ENCODE data around the gene DPRX.

Gene DPRX

GRCh38 chr19:53655042-53655665, 23.4 kb downstream of the DPRX start:
- no peaks in the 10 kb centered on the region for H3K27me3 ChIP-seq (ENCODE audit: insufficient read depth, poor library complexity, severe bottlenecking)
- no peak overlapping the region for H3K27ac ChIP-seq (replicated peaks)
- TF ChIP-seq REST (IDR thresholded peaks at IDR 0.05; ENCODE audit: insufficient replicate concordance, low read depth) = no peak
- TF ChIP-seq CTCF (IDR thresholded peaks at IDR 0.05; ENCODE audit: insufficient read depth, low read length) = no peak
- no peak for TF ChIP-seq POLR2AphosphoS5 (IDR thresholded peaks at IDR 0.05; ENCODE audit: low read depth)
- TF ChIP-seq GABPA (IDR thresholded peaks at IDR 0.05; ENCODE audit: low read depth) = no peak
- TF ChIP-seq SPI1 (IDR thresholded peaks at IDR 0.05; ENCODE audit: borderline replicate concordance, low read depth) = no peak
- no peak overlapping the region for H3K4me3 ChIP-seq (replicated peaks; ENCODE audit: insufficient read depth, low read length)
- DNase-seq (ENCODE audit: low read depth in 1 of 2, low spot score in 1 of 2) = no peak

GRCh38 chr19:53657330-53657729, 25.5 kb downstream of the DPRX start:
- no peak overlapping the region for H3K27ac ChIP-seq (replicated peaks)
- H3K27me3 ChIP-seq (ENCODE audit: insufficient read depth, poor library complexity, severe bottlenecking) = no peaks in the 10 kb centered on the region
- DNase-seq (ENCODE audit: low read depth in 1 of 2, low spot score in 1 of 2) = no peak
- no peak overlapping the region for H3K4me3 ChIP-seq (replicated peaks; ENCODE audit: insufficient read depth, low read length)
- no peak for TF ChIP-seq CTCF (IDR thresholded peaks at IDR 0.05; ENCODE audit: insufficient read depth, low read length)
- TF ChIP-seq POLR2AphosphoS5 (IDR thresholded peaks at IDR 0.05; ENCODE audit: low read depth) = no peak
- TF ChIP-seq REST (IDR thresholded peaks at IDR 0.05; ENCODE audit: insufficient replicate concordance, low read depth) = no peak
- no peak for TF ChIP-seq SPI1 (IDR thresholded peaks at IDR 0.05; ENCODE audit: borderline replicate concordance, low read depth)

GRCh38 chr19:53657778-53658177, 26.0 kb downstream of the DPRX start:
- H3K4me3 ChIP-seq (replicated peaks; ENCODE audit: insufficient read depth, low read length) = no peak overlapping the region
- H3K27me3 ChIP-seq (ENCODE audit: insufficient read depth, poor library complexity, severe bottlenecking) = no peaks in the 10 kb centered on the region
- no peak overlapping the region for H3K27ac ChIP-seq (replicated peaks)
- no peak for DNase-seq (ENCODE audit: low read depth in 1 of 2, low spot score in 1 of 2)
- TF ChIP-seq SPI1 (IDR thresholded peaks at IDR 0.05; ENCODE audit: borderline replicate concordance, low read depth) (no peak), GABPA (IDR thresholded peaks at IDR 0.05; ENCODE audit: low read depth) (no peak), CTCF (IDR thresholded peaks at IDR 0.05; ENCODE audit: insufficient read depth, low read length) (no peak), REST (IDR thresholded peaks at IDR 0.05; ENCODE audit: insufficient replicate concordance, low read depth) (no peak), POLR2AphosphoS5 (IDR thresholded peaks at IDR 0.05; ENCODE audit: low read depth) (no peak)
